Astrocyte of the cerebellum (primary cell): Measurements from ENCODE around the gene ARHGEF19.
"Not testable (repeated sequence)": the region's sequence is repeated elsewhere in the genome, so short reads cannot be mapped to it uniquely, and the experiment has no call there.

Experiments used
- DNase-seq: peaks from one replicate; pipeline ENCODE4 v3.0.0-alpha.2; 2011; ENCODE audit warnings: low read depth
- H3K4me3 ChIP-seq: 2 replicates; pipeline ENCODE4 v1.5.1; 2011; ENCODE audit warnings: mild to moderate bottlenecking, low read depth, low read length, moderate library complexity
- in situ Hi-C: cut with HindIII; loops from 2 replicates; pipeline ENCODE4 v1.10.0; 2017; ENCODE audit warnings: low sequenced_read_pairs
- TF ChIP-seq, protein P1 (sequence below): IDR thresholded peaks from 2 replicates; pipeline ENCODE4 v1.5.1; 2012; ENCODE audit warnings: low read length, low read depth, moderate library complexity, mild to moderate bottlenecking; ENCODE audit errors: missing control alignments

The ARHGEF19 gene

DNA sequence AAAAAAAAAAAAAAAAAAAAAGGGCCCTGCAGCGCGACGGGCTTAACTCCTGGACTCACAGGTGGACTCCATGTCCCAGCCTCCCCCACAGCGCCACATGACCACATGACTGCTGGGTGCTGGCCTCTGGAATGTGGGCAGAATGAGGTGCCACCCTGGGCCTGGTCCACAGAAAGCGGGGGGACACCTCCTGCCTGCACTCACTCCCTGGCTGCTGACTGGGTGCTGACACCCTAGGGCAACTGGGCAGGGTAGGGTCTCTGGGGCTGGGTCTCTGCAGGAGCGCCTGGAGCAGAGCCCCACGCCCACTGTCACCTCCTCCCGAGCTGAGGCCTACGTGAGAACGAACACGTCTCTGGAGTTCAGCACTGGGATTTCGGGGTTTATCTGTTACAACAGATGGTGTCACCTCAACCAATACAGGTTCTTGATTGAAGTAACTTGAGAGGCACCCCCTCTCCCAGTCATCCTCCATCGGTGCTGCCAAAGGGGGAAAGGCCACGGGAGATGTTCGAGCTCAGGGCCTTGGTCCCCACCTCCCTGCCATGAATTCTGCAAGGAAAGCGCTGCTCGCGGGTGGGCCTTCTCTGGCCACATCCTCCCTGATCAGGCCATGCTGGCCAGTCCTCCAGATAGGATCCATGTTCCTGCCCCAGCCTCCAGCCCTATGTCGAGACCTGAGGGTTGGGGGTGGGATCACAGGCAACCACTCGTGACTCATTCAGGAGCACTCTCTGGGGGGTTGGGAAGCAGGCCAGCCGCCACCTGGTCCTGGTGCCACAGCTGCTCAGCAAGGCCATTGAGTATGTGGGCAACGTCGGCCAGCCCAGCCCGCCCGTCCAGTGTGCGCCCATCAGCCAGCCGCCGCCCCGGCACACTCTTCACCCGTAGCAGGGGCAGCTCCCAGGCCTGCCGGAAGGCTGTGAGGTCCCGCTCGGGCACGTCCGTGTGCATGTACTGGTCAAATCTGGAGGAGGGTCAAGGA, 19.2 kb upstream of the ARHGEF19 start:
- TF ChIP-seq, protein P1, sequence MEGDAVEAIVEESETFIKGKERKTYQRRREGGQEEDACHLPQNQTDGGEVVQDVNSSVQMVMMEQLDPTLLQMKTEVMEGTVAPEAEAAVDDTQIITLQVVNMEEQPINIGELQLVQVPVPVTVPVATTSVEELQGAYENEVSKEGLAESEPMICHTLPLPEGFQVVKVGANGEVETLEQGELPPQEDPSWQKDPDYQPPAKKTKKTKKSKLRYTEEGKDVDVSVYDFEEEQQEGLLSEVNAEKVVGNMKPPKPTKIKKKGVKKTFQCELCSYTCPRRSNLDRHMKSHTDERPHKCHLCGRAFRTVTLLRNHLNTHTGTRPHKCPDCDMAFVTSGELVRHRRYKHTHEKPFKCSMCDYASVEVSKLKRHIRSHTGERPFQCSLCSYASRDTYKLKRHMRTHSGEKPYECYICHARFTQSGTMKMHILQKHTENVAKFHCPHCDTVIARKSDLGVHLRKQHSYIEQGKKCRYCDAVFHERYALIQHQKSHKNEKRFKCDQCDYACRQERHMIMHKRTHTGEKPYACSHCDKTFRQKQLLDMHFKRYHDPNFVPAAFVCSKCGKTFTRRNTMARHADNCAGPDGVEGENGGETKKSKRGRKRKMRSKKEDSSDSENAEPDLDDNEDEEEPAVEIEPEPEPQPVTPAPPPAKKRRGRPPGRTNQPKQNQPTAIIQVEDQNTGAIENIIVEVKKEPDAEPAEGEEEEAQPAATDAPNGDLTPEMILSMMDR, result no peak
- DNase-seq, result no peak
- in situ Hi-C loops, result no loop called here
- H3K4me3 ChIP-seq, result no peak overlapping the region

DNA sequence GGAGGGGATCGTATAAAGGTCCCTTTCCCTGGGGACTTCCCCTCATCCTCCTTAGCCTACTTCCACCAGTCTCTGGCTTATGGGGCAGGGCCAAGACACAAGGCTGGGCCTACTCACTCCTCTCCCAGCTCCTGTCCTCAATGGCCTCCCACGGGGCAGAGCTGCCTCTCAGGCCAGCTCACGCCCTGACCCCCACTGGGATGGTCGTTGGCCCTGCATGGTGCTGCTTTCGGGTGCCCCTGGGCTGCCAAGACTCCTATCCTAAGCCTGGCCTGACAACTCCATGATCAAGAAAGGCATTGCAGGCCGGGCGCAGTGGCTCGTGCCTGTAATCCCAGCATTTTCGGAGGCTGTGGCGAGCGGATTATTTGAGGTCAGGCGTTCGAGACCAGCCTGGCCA, 18.3 kb upstream of the ARHGEF19 start:
- no peak overlapping the region for H3K4me3 ChIP-seq
- in situ Hi-C loops, result no loop called here
- TF ChIP-seq, protein P1, result no peak
- no peak for DNase-seq

DNA sequence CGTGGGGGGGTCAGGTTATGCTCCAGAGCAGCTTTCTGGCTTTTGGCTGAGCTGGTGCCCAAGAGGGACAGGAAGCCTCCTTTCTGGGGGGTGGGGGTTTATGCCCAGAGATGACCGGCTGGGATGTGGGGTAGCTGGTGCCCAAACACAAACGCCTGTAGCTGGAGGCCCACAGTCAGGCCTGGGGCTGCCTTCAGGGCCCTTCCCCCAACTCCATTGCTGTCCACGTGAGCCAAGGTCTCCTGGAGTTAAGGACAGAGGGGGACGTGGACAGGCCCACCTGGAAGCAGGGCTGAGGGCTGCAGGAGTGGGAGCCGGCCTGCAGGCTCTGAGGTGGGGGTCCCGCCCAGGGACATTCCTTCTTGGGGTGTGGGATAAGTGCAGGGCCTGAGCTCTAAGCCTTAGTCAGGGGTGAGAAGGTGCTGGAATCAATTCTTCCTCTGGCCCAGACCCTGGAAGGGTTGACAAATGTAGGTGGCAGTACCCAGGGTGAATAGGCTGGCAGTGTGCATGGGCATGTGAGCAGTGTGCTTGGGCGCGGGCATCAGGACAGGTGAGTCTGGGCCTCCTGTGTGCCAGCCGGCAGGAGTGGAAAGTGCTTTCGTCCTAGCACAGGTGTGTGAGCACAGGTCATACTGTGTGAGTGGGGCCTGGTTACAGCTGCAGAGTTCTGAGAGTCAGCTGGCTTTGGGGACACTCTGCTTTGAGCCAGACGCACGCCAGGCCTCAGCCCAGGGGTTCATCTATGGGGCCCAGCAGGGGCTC, 17.7 kb upstream of the ARHGEF19 start:
- no peak overlapping the region for H3K4me3 ChIP-seq
- in situ Hi-C loops, result no loop called here
- TF ChIP-seq, protein P1, result no peak

DNA sequence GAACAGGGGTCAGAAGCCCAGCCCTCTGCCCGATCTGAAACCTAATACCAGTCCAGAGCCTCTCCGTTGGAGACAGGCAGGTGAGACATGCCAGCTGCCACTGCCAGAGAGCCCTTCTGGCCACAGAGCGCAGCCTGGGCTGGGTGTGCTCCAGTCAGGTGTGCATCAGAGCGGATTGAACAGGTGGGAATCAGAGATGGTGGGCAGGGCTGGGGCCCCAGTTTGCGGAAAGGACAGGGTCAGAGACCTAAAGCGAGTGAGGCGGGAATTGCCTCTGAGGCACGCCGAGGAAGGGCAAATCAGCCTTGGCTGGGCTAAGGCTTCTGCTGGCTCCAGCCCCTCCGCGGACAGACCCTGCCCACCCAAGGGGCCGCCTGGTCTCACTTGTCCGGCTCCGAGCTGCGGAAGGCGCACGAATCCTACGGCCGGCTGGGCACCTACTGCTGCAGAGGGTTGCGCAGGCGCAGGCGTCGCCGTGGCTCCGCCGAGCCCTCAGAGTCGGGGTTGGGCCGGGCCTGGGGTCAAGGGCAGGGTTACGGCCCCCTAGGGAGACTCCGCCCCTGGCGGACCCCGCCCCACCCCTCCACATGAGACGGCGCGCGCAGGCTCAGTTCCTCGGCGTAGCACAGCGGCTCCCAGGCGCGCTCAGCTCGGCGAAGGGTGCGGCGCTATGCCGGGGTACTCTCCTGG, 14.2 kb upstream of the ARHGEF19 start:
- no peak for DNase-seq
- TF ChIP-seq, protein P1, result no peak
- peak overlapping the region; percentile 28 for H3K4me3 ChIP-seq
- in situ Hi-C loops, result no loop called here

More for the DNA sequence above, 17.7 kb upstream of the ARHGEF19 start:
- no peak for DNase-seq

DNA sequence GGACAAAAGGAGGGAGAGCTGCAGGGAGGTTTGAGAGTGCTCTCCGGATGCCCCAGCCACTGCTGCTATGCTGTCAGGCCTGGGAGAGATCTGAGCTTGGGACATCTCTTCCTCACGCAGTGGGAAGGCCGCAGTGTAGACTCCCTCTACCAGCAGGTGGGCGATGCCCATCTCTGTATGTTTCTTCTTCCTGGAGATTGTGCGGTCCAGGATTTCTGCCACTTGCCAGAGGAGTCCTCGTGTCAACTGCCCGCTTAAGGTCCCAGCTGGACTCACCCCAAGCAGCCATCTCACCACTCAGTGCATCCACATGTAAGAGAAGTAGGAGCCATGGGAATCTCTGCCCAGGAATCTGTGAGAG, 13.7 kb upstream of the ARHGEF19 start:
- TF ChIP-seq, protein P1, result no peak
- no peak for DNase-seq
- in situ Hi-C loops, result no loop called here
- no peak overlapping the region for H3K4me3 ChIP-seq

DNA sequence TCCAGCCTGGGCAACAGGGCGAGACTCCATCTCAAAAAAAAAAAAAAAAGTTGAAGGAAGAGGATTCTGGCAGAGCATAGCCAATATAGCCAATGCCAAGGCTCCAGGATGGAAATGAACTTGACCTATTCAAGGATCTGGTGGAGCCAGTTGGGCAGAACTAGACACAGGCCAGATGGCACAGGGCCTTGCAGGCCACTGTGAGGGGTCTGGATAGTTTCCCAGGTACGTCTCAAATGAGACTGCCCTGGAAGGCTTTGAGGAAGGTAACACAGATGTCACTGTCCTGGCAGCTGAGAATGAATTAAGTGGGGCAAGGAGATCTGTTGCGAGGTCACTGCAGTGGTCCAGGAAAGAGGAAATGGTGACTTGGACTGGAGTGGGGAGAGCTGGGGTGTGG, 12.0 kb upstream of the ARHGEF19 start:
- TF ChIP-seq, protein P1, result no peak
- DNase-seq, result no peak
- H3K4me3 ChIP-seq, result no peak overlapping the region
- in situ Hi-C loops, result no loop called here

DNA sequence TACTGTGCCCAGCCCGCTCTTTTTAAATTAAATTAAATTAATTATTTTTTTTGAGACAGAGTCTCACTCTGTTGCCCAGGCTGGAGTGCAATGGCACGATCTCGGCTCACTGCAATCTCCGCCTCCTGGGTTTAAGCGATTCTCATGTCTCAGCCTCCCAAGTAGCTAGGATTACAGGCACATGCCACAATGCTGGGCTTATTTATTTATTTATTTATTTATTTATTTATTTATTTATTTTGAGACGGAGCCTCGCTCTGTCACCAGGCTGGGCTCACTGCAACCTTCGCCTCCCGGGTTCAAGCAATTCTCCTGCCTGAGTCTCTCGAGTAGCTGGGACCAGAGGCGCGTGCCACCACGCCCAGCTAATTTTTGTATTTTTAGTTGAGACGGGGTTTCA, 10.3 kb upstream of the ARHGEF19 start:
- in situ Hi-C loops, DNase-seq, H3K4me3 ChIP-seq: not testable (repeated sequence)
